Posterior cingulate gyrus (tissue), 11 donors: ENCODE results near the gene LHX3.

Experiments
- DNase-seq, 10 donors: peaks; one replicate each; pipeline versions ENCODE4 v3.0.0 to v3.0.0-alpha.2; 2020 to 2021; ENCODE audit warnings: mixed read lengths in 3 of 10
- intact Hi-C: fragments of 100-400 bp; cut with DNase I; formaldehyde crosslinking; loops from one replicate; pipeline ENCODE4 v1.15.1; 2023

Gene LHX3

DNA sequence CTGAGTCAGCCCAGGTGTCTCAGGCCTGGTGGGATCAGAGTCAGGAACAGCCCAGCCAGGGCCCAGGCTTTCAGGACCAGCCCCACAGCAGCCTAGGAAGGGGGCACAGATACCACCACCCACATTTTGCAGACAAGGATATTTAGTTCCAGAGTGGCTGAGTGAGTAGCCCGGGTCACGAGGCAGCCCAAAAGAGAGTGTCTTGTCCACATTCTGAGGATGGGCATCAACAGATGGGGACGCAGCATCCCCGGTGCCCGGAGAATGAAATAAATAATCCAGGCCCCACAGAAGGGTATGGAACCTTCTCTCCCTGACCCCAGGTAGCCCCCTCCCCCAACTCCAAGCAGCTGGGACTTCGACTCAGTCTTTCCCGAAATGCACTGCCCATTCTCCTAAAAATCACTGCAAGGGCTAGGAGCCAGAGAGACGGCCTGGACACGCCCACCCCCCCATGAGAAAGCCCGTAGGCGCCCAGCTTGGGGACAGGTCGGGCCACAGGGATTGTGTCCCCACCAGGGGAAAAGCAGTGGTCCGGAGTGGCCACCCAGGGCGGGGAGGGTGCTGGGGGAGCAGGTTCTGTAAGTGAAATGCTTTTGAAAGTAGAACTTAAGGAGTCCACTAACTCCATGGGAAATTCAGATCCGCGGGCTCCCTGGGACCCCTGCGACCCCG, 6.9 kb downstream of the LHX3 start:
- DNase-seq = no peak
- intact Hi-C loops = no loop called here

DNA sequence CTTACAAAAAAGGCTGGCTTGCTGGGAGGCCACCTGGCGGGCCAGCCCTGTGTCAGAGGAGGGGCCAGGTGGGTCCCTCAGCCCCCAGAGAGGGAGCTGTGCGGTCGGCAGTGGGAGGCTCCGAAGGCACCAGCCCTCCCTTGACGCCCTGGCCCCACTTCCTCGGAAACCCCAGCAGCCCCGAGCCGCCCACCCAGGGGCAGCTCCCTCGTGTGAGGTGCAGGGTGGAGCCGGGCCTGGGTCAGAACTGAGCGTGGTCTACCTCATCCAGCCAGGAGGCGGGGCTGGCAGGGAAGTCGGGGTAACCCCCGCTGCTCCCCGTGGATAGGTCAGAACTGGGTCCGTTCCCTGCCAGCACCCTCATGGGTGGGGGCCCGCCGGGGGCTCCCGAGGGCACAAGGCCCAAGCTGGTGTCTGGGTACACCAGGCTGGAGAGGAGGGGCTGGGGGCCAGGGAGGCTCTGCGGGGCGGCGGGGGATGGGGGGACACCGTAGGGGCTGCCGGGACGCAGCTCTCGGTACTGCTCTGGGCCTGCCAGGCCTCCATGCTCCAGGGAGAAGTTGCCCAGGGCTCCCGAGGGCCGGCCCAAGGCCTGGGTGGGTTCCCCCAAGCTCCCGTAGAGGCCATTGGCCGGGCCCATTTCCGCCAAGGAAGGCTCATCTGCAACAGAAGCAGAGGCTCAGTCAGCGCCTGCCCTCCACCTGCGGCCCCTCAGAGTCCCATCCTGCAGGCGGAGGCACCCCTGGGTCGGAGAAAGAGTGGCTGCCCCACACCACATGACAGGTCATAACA, 7.6 kb downstream of the LHX3 start:
- intact Hi-C loops = no loop called here
- no peak for DNase-seq

DNA sequence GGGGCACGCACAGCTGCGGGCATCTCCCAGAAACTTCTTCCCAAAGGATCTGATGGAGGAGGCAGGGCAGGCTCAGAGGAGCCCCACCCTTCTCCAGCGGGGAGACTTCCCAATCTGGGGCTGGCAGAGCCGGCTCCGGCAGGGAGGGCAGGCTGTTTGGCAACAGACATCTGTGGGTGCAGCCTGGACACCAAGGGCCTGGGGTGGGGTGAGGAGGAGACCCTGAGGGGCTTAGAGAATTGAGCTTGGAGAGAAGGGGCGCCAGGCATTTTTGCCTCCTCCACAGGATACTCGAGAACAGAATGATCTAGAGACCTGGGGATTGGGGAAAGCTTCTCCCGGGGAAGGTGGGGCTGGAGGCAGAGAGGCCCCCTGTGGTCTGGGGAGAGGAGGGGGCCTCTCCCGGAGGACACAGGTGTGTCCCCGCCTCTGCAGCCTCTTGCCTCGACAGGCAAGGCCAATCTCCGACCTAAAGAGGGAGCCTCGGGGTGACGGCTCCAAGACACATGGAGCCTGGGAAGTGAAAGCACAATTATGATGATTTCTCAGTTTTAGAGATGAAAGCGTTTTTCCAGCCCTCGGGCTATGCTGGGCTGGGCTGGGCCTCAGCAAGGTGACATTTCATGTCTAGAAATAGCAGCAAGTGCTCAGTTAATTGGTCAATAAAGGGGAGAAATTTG, 8.4 kb downstream of the LHX3 start:
- no peak for DNase-seq
- intact Hi-C loops = no loop called here

DNA sequence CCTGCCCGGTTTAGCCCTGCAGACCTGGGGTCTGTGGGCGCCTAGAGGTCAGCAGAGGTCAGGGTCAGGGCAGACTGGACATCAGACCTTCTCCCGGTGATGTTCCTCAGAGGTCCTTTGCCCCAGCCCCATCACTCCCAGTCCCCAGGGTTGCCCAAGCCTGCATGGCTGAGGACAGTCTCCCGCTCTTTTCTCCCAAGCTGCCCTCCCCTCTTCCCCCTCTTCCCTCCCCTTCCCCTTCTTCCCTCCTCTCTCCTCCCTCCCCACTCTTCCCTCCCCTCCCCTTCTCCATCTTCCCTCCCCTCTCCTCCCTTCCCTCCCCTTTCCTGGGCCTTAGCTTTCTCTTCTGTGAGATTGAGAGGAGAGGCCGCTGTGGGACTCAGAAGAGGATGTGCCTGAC, 10.4 kb downstream of the LHX3 start:
- intact Hi-C loops = no loop called here
- DNase-seq = no peak

DNA sequence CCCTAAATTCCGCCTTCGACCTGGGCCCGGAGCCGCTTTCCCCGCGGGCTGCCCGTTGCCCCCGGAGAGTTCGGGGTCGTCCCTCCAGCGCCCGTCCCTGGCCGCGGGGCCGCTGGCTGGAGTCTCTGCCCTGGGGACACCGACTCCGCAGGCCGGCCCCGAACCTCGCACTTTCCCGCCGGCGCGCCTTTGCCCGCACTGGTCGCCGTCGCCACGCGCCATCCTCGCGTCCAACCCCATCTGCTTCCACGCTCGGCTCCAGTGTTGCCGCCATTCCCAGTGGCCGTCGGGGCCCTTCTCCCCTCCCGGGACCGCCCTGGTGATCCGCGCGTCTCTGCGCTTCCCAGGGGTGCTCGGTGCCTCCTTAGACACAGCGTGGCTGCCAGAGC, 11.0 kb downstream of the LHX3 start:
- peak in 1 of 10 donors; percentile 75 for DNase-seq
- intact Hi-C loops = no loop called here

DNA sequence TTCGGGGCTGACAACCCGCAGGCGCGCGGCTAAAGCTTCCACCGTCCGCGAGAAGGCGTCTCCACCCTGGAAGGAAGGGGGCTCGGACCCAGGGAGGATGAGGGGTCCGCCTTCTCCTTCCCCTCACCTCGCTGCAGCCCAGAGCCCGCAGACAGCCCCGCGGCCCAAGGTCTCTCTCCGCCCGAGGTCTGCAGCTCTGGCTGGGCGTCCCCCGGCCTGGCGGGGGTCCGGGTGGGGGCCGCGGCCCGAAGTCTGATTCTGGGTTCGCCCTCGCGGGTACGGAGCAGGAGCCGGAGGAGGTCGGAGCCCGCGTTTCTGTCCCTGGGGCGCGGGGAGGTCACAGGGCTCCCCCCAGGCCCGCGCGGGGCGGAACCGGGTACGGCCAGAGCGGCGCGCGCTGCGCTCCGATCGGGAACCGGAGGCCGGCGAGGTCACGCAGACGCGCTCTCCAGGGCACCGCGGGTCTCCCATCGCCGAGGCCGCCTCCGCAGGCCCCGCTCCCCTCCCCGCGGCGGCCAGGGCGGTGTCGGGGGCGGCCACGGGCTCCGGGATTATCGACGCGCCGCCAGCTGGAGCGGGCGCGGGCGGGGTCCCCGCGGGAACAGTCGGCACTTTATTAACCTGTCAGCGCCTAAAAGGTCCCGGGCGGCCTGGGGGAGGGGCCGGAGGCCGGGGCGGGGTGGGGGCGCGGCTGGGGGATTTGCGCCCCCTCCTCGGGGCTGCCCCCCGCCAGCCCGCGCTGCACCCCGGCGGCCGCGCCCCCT, 11.6 kb downstream of the LHX3 start:
- DNase-seq = peak in 1 of 10 donors; percentile 76
- intact Hi-C loops = no loop called here

DNA sequence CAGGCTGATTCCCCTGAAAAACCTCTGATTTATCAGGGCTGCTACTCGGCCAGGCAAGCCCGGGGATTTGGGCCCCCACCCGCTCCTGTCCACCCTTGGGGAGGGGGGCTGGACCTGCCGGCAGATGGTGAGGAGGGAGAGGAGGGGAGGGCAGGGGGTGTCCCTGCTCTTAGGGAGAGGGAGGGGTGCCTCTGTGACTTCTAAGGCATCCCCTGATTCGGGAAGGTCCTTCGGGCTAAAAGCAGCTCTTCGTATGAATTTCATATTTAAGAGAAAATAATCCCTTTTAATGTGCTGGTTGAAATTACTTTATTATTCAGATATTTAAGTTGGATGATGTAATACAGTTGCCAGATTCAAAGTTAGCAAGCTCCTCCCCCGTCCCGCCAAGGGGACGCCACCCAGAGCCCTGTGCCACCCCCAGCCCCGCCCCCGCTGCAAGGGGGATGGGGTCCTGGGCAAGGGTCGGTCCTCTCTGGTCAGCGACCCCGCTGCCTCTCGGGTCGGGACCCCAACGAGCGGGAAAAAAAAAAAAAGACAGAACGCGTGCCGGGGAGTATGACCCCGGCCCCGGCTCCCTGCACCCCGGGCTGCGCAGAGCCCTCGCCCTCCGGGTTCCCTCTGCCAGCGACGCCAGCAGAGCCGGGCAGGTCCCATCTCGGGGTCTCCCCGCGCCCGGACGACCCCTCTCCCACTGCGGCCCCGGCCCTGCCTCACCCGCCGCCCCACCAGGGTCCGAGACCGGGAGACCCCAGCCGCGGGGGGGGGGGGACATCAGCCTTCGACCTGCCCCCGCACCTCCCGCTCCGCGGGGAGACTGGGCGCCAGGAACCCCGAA, 12.4 kb downstream of the LHX3 start:
- intact Hi-C loops = no loop called here
- peak in 1 of 10 donors; percentile 62 for DNase-seq

DNA sequence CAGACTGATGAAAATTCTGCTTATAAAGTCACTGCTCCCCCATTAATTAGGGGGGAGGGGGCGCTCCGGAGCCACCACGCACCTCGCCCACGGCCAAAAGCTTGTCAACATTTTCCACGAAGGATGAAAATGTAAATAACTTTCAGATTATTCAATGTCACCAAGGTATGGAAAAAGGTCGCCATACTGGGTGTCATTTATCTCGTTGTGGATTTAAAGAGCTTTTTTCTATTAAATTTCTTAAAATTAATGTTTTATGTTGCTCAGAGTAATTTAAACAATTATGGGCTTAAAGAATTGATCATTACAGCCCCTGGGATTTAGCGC, 13.0 kb downstream of the LHX3 start:
- intact Hi-C loops = no loop called here

DNA sequence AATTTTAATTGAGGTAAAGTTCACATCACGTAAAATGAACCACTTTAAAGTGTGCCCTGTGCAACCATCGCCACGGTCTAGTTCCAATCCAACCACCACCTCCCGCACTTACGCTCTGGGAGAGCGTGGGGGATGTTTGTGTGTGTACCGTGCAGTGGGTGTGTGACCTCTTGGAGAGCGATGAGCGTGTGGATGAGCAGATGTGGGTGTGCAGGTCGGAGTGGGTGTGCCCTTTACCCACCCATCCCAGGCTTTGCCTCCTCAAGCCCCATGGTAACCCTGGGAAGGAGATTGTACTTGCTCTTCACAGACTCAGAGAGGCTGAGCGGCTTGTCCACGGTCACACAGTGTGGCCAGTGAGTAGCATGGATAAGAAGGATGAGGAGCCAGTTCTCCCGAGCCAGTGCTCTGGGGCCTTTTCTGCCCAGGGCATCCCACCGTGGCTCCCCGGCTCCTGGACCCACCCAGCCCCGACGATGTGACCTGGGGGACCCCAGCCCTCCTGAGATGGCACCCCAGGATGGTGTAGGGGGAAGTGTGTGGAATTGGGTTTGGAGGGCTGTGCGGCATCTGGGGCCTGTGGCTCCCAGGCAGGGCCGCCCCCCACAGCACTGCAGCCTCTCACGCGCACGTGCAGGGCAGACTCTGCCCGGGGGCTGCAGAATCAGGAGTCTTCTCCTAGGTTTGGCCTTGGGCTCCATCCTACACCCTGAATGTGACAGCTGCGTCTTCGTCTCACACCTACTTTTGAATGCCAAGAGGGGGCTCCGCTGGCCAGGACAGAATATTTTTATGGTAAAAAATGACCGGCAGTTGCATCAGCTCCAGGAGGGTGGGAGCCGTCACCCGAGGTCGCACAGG, 13.6 kb downstream of the LHX3 start:
- DNase-seq = peak in 1 of 10 donors; percentile 66
- intact Hi-C loops = no loop called here

More for the DNA sequence above, 13.0 kb downstream of the LHX3 start:
- DNase-seq = no peak

DNA sequence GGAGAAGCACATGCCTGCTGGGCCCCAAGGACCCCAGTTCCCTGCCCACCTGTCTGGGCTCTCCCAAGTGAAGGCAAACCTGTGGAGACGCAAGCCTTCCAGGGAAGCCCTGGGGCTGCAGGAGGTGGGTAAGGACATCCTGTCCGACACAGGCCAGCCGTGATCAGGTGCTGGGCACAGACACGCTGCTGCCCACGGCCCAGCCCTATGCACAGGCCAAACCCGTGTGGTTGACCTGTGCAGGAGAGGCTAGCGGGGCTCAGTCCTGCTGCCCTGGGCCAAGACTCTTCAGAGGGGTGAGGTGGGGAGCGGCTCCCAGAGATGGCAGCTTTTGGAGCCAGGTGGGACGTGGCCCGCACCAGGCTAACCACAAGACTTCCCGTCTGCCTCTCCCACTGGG, 14.3 kb downstream of the LHX3 start:
- intact Hi-C loops = no loop called here
- peak in 1 of 10 donors; percentile 63 for DNase-seq

DNA sequence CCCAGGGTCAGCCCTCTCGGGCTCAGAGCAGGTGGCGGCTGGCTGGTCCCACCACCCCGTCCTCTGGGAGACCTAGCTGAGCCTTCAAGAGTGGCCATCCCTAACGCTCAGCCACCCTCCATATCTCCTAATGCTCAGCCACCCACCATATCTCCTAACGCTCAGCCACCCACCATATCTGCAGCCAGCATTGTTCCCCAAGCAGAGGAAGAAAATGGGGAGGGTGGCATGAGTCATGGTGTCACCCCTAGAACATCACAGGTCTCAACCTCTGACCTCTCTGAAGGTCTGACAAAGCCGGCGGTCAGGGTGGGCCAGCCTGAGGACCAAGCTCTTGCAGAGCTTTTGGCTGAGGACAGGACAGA, 14.7 kb downstream of the LHX3 start:
- intact Hi-C loops = no loop called here
- DNase-seq = peak in 1 of 10 donors; percentile 46

DNA sequence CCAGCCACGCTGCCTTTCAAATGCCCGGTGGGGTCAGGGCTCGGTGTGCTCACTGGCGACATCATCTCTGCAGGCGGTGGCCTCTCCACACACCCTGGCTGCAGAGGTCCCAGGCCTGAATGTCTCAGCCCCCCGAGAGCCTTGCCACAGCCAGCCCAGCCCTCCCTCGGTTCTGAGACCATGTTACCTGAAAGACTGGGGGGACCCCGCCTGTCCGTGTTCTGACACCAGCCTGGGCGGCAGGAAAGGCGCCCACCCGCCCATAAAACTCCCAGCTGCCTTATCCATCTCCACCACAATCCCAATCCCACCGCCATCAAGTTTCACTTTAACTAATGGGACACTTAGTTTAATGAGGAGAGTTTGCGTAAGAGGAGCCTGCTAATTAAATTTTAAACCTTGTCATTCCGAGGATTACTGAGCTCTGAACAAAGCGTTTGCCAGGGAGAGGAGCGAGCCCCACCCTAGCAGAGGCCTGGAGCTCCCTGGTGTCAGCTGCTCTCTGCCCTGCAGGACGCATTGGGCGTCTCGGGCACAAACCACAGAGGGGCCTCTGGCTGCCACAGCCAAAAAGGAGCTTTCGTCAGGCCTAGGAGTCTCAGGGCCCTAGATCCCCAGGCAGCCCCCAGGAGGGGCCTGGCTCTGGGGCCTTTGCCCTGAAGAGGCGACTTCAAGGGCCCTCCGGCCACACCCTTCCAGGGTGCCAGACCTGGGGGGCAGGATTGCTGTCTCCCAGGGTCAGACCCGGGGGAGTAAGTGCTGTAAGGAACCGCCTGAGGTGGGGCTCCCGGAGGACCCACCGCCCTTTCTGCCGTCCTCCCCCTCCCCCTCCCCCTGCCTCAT, 15.3 kb downstream of the LHX3 start:
- DNase-seq = peak in 1 of 10 donors; percentile 73
- intact Hi-C loops = no loop called here

DNA sequence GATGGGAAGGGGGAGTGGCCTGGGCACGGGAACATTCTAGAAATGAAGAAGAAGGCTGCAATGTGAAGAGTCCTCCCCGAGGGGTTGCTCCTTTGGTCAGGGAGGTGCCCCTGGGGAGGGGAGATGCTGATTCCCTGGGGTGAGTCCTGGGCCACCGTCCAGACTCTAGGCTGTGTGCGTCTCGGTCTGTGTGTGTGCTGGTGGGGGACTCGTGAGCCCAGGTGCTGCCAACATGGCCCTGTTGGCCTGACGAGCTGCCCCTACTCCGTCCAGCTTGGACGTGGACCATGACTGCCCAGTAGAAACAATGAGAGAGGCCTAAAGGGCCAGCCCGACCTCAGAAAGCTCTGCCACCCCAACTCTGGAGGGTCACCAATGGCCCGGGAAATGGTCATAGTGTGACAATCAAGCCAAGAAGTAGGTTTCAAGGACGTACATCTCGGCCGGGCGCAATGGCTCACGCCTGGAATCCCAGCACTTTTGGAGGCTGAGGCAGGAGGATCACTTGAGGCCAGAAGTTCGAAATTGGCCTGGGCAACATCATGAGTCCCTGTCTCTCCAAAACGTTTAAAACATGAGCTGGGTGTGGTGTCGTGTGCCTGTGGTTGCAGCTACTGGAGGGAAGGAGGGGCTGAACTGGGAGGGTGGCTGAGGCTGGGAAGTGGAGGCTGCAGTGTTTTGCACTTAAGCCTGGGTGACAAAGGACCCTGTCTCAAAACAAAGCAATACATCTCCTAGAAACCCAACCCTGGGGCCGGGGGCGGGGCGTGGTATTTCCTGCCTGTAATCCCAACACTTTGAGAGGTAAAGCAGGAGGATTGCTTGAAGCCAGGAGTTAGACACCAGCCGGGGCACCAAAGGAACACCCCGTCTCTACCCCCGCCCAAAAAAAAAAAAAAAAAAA, 17.0 kb downstream of the LHX3 start:
- peak in 1 of 10 donors; percentile 49 for DNase-seq
- intact Hi-C loops = no loop called here

DNA sequence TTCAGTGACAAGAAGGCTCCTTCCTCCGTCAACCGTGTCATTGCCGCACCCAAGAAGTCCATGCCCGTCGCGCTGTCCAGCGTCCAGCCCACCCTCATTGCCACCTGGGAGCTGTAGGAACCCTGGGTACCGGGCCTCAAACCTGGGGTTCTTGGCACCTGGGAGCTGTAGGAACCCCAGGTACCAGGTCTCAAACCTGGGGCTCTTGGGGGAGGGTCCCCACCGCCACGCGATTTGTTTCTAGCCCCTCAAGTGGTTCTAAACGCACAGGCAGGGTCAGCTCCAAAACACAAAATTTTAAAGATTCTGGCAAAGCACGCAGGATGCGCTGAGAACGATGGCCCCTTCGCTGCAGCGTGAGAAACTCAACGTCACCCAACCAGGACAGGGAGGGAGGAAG, 17.7 kb downstream of the LHX3 start:
- intact Hi-C loops = no loop called here
- DNase-seq = peak in 1 of 10 donors; percentile 67

DNA sequence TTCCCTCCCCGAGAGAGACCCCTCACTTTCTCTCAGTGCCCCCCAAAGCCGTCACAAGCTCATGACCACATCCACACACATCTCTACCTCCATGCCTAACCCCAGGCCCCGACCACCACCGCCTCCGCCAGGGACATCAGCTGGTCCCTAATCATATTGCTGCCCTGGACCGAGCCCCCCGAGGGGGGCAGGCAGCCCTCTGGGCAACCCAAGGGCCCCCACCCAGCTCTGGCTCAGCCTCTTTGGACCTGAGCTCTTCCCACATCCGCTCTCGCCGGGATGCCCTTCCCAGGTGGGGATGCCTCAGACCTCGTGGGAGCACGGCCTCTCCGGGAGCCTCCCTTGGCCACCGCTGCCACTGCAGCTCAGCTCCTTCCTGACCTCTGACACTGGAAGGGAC, 18.5 kb downstream of the LHX3 start:
- peak in 1 of 10 donors; percentile 77 for DNase-seq

DNA sequence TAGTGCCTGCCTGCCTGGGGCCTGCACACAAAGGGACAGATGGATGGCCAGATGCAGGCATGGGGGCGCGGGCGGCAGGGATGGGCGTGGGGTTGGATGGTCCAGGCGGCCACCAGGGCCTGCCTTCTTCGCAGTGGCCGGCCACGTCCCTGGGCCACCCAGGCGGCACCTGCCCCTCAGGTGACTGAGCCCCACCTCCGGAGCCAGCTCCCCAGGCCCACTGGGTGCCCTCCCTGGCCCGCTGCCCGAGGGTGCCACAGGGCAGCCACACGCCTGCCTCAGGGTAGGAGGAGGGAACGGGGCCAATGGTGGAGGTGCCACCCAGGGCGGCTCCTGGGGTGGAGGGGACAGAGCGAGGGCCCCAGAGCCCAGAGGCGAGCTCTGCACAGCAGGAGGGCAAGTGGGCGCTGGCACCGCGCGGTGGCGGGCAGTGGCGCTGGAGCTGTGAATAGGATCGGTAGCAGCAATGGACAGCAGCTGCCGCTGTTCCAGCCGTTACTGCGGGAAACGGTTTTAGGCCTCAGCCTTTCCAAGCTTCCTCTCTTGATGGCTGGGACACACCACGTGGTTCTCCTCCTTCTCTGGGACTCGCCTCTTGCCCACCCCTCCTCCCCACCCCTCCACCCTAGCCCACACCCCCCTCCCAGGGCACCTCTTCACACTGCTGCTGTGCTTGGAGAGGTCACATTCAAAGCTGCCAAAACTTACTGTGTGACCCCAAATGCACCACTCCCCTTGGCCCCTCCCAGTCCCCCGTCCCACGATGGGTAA, 19.1 kb downstream of the LHX3 start:
- intact Hi-C loops = no loop called here
- DNase-seq = peak in 1 of 10 donors; percentile 72

More for the DNA sequence above, 18.5 kb downstream of the LHX3 start:
- intact Hi-C loops = no loop called here
